SK-N-SH (cell line): ENCODE measurements around the gene GRIP1. TPM values are rescaled to one million over a fixed set of nuclear protein-coding genes. Genes with fewer than 3 reads are reported as not detected.

Experiments used
- CTCF ChIA-PET: fragments of 300-600, 350-600 bp; formaldehyde crosslinking; extraction: SDS; loops from one replicate; lab custom pipeline; 2021; lab: Yijun Ruan, JAX
- POLR2A ChIA-PET: fragments of 350-600 bp; sonication (Branson Sonifier 250); formaldehyde crosslinking; extraction: SDS; loops from one replicate; lab custom pipeline; 2020; ENCODE audit warnings: antibody characterized with exemption, inconsistent platforms; lab: Yijun Ruan, JAX
- DNase-seq: peaks from one replicate; pipeline ENCODE4 v3.0.0; 2012
- H2AFZ ChIP-seq: fragments of 200-600 bp; sonication (generic); 2 replicates; pipeline ENCODE4 v1.8.1; 2016; ENCODE audit warnings: antibody characterized with exemption, mild to moderate bottlenecking, low read depth
- H3F3A ChIP-seq: fragments of 200-600 bp; sonication (generic); replicated peaks from 2 replicates; pipeline ENCODE3; 2016; ENCODE audit warnings: antibody characterized with exemption, mild to moderate bottlenecking; ENCODE audit not compliant: insufficient read depth
- H3K27ac ChIP-seq, 2 experiments: fragments of 200-500 bp in 1 of 2; fragments of 200-600 bp in 1 of 2; sonication (Bioruptor generic) in 1 of 2; sonication (generic), shearing (Covaris generic) in 1 of 2; 2 replicates each; pipeline versions ENCODE4 v1.5.1 to v1.6.1; 2014 to 2016; ENCODE audit warnings: low read depth in 2 of 2, inconsistent platforms in 1 of 2, low read length in 1 of 2, mild to moderate bottlenecking in 1 of 2, mixed read lengths in 1 of 2
- H3K27me3 ChIP-seq: fragments of 200-600 bp; sonication (generic), shearing (Covaris generic); 2 replicates; pipeline ENCODE4 v1.6.1; 2016; ENCODE audit warnings: mixed run types; ENCODE audit not compliant: insufficient read depth
- H3K36me3 ChIP-seq, 2 experiments: fragments of 200-500 bp in 1 of 2; fragments of 200-600 bp in 1 of 2; sonication (Bioruptor generic) in 1 of 2; sonication (generic) in 1 of 2; replicated peaks in 1 of 2; 2 replicates each; pipeline versions ENCODE3 to v1.5.1; 2014 to 2016; ENCODE audit warnings: low read length in 1 of 2, mild to moderate bottlenecking in 1 of 2; ENCODE audit not compliant: insufficient read depth in 2 of 2, control insufficient read depth in 1 of 2
- H3K4me1 ChIP-seq, 2 experiments: fragments of 200-500 bp in 1 of 2; fragments of 200-600 bp in 1 of 2; sonication (Bioruptor generic) in 1 of 2; sonication (generic), shearing (Covaris generic) in 1 of 2; 2 replicates each; pipeline versions ENCODE4 v1.5.1 to v1.6.1; 2014 to 2016; ENCODE audit warnings: low read depth in 1 of 2, low read length in 1 of 2, mixed run types in 1 of 2; ENCODE audit not compliant: insufficient read depth in 2 of 2, control insufficient read depth in 1 of 2
- H3K4me2 ChIP-seq: fragments of 200-600 bp; sonication (generic), shearing (Covaris generic); 2 replicates; pipeline ENCODE4 v1.6.1; 2017; ENCODE audit warnings: mixed run types
- H3K4me3 ChIP-seq, 2 experiments: fragments of 200-500 bp in 1 of 2; fragments of 200-600 bp in 1 of 2; sonication (Bioruptor generic) in 1 of 2; sonication (generic), shearing (Covaris generic) in 1 of 2; 2 replicates each; pipeline versions ENCODE4 v1.5.1 to v1.8.1; 2014 to 2016; ENCODE audit warnings: low read depth in 2 of 2, inconsistent platforms in 1 of 2, low read length in 1 of 2, mild to moderate bottlenecking in 1 of 2, mixed read lengths in 1 of 2, moderate library complexity in 1 of 2
- H3K79me2 ChIP-seq: fragments of 200-600 bp; sonication (generic); 2 replicates; pipeline ENCODE4 v1.8.1; 2017; ENCODE audit warnings: mild to moderate bottlenecking; ENCODE audit not compliant: insufficient read depth
- H3K9ac ChIP-seq: fragments of 200-600 bp; sonication (generic); 2 replicates; pipeline ENCODE4 v1.6.1; 2017; ENCODE audit warnings: mixed run types
- H3K9me2 ChIP-seq: fragments of 200-600 bp; sonication (generic); 2 replicates; pipeline ENCODE4 v1.6.1; 2017; ENCODE audit warnings: mixed run types
- H3K9me3 ChIP-seq: fragments of 200-600 bp; sonication (generic); 2 replicates; pipeline ENCODE4 v1.6.1; 2017; ENCODE audit warnings: mixed run types, mild to moderate bottlenecking, moderate library complexity
- H4K20me1 ChIP-seq: fragments of 200-600 bp; sonication (generic); 2 replicates; pipeline ENCODE4 v1.6.1; 2017; ENCODE audit warnings: mild to moderate bottlenecking, mixed run types; ENCODE audit not compliant: insufficient read depth
- CHD2 ChIP-seq: fragments of 150-350 bp; IDR thresholded peaks from 2 replicates; pipeline ENCODE4 v1.6.1; 2018; ENCODE audit warnings: low read length; ENCODE audit not compliant: partially characterized antibody
- CTCF ChIP-seq: fragments of 200-600 bp; sonication (generic); IDR thresholded peaks from 2 replicates; pipeline ENCODE4 v1.6.1; 2017; ENCODE audit warnings: antibody characterized with exemption, mild to moderate bottlenecking, moderate library complexity
- EZH2phosphoT487 ChIP-seq: fragments of 200-600 bp; sonication (generic); IDR thresholded peaks from 2 replicates; pipeline ENCODE4 v1.6.1; 2017; ENCODE audit warnings: low read depth, mixed run types, mild to moderate bottlenecking, antibody characterized with exemption, moderate library complexity, borderline replicate concordance
- FOXM1 ChIP-seq: IDR thresholded peaks from 2 replicates; pipeline ENCODE4 v1.4.0; 2012; ENCODE audit warnings: low read depth, mild to moderate bottlenecking
- MAX ChIP-seq: IDR thresholded peaks from 2 replicates; pipeline ENCODE4 v1.4.0; 2012; ENCODE audit warnings: low read depth
- MEF2A ChIP-seq: IDR thresholded peaks from 2 replicates; pipeline ENCODE4 v1.4.0; 2012; ENCODE audit warnings: low read depth, borderline replicate concordance
- NRF1 ChIP-seq: IDR thresholded peaks from 2 replicates; pipeline ENCODE4 v1.6.1; 2012; ENCODE audit warnings: low read depth, mild to moderate bottlenecking, low read length
- RXRA ChIP-seq: IDR thresholded peaks from 2 replicates; pipeline ENCODE4 v1.4.0; 2012; ENCODE audit warnings: low read depth, mild to moderate bottlenecking, borderline replicate concordance
- TAF1 ChIP-seq: IDR thresholded peaks from 2 replicates; pipeline ENCODE4 v1.6.1; 2012; ENCODE audit warnings: low read depth, mild to moderate bottlenecking, low read length, moderate library complexity, borderline replicate concordance
- WGBS: methylation state at CpG from one replicate; pipeline ENCODE4 v1.1.6; 2017; ENCODE audit warnings: low lambda C conversion rate; 5-methylcytosine and 5-hydroxymethylcytosine counted together
- polyA plus RNA-seq, 3 experiments: library from polyadenylated mRNA; depleted of rRNA; stranded (reverse); fragments of >200 nt; gene quantifications; 2 replicates each; pipeline ENCODE4 v1.2.3, GENCODE V29; 2012

The GRIP1 gene
- polyA plus RNA-seq, 1 of the 3 experiments (the other 2 are of a cell fraction), result 0.07 TPM

GRCh38 chr12:66724616-66725015, 45.7 kb upstream of the GRIP1 start:
- 10% methylated on average over 4 of the region's 4 CpGs for WGBS
- no peak overlapping the region for H3K4me2 ChIP-seq

GRCh38 chr12:66724026-66724425, 45.1 kb upstream of the GRIP1 start:
- Histone ChIP-seq H3K4me2 (no peak overlapping the region), H3K27me3 (no peaks in the 10 kb centered on the region), H3K4me3 (no peak overlapping the region), H3K9ac (no peak overlapping the region), H2AFZ (no peak overlapping the region), H3K9me3 (no peaks in the 10 kb centered on the region), H3K36me3 (no peaks in the 10 kb centered on the region), H3K27ac (no peak overlapping the region), H3K79me2 (no peaks in the 10 kb centered on the region), H3F3A (no peaks in the 10 kb centered on the region), H3K9me2 (no peaks in the 10 kb centered on the region), H4K20me1 (no peaks in the 10 kb centered on the region), H3K4me1 (no peaks in the 10 kb centered on the region)
- CTCF ChIA-PET, result interaction anchor here (3.9 kb wide), 1 partner anchor 15 kb away, joined by 11 read pairs; no protein-coding TSS in a partner anchor
- no peak for DNase-seq
- WGBS, result 0% methylated on average over 2 of the region's 2 CpGs
- POLR2A ChIA-PET, result no interaction called here
- TF ChIP-seq EZH2phosphoT487 (no peak), FOXM1 (no peak)

More at GRCh38 chr12:66724616-66725015, 45.7 kb upstream of the GRIP1 start:
- Histone ChIP-seq H3K79me2 (no peaks in the 10 kb centered on the region), H3K9me2 (no peaks in the 10 kb centered on the region), H3K4me1 (no peaks in the 10 kb centered on the region), H3K27ac (no peak overlapping the region), H4K20me1 (no peaks in the 10 kb centered on the region), H3K4me3 (no peak overlapping the region), H2AFZ (no peak overlapping the region), H3F3A (no peaks in the 10 kb centered on the region), H3K9me3 (no peaks in the 10 kb centered on the region), H3K9ac (no peak overlapping the region), H3K27me3 (no peaks in the 10 kb centered on the region), H3K36me3 (no peaks in the 10 kb centered on the region)
- CTCF ChIA-PET, result interaction anchor here (3.9 kb wide), 1 partner anchor 15 kb away, joined by 11 read pairs; no protein-coding TSS in a partner anchor
- POLR2A ChIA-PET, result no interaction called here
- no peak for DNase-seq
- no peak for TF ChIP-seq RXRA

GRCh38 chr12:66719862-66720261, 41.0 kb upstream of the GRIP1 start:
- ChIA-PET POLR2A (no interaction called here), CTCF (interaction anchor here (3.0 kb wide), 1 partner anchor 11 kb away, joined by 9 read pairs; no protein-coding TSS in a partner anchor)
- 40% methylated on average over 2 of the region's 2 CpGs for WGBS
- Histone ChIP-seq H3K4me3 (no peak overlapping the region), H3K4me1 (no peaks in the 10 kb centered on the region), H3K79me2 (no peaks in the 10 kb centered on the region), H3K9ac (no peak overlapping the region), H3K4me2 (no peak overlapping the region), H3K9me2 (no peaks in the 10 kb centered on the region), H2AFZ (no peak overlapping the region), H3K9me3 (no peaks in the 10 kb centered on the region), H3F3A (no peaks in the 10 kb centered on the region), H3K27ac (no peak overlapping the region), H3K36me3 (no peaks in the 10 kb centered on the region), H4K20me1 (no peaks in the 10 kb centered on the region), H3K27me3 (no peaks in the 10 kb centered on the region)
- no peak for DNase-seq
- TF ChIP-seq NRF1 (no peak), MAX (no peak), MEF2A (no peak), CHD2 (no peak), CTCF (no peak), TAF1 (no peak)
